ENCODE results near the gene SNURF. TPM values are rescaled to one million over a fixed set of nuclear protein-coding genes. Genes with fewer than 3 reads are reported as not detected.
A peak's percentile ranks its signal among the peaks of the same experiment; 100 is the strongest.

The SNURF gene
- total RNA-seq, 1 donor from 2014 or later: 12.3 TPM

DNA sequence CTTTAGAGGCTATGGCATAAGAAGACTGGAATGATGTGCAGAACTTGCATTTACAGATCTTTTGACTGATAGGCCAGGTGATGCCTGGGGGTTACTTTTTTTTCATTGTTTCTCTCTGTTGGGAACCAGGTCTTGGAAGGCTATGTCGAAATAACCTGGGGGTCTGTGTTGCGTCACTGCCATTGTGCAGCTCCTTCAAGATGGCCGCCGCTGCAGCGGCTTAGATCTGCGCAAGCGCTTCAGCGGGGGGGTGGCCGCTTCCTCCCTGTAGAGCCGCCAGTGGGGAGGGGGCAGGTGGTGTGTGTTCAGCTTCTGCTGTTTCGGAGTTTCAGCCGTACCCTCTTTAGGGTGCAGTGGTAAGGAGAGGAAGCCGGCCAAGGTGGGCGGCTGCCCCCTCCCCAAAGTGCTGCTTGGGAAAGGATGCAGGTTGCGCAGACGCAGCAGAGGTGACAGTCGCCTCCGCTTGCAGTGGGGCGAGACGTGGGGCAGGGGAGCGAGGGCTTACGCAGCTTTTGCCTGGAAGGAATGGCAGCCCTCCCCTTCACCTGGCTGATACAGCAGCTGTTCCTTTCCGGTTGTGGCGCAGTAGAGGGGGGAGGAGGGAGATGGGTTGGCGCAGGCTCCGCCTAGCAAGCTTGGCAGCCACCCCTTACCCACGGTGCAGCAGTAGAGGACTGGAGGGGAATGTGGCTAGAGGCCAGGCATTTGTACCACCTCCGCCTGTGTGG, 1.5 kb downstream of the SNURF start:
- peak; percentile 67 for DNase-seq (ENCODE audit: low spot score)
- Mint-ChIP-seq H3K27ac (ENCODE audit: unreplicated experiment) (peak overlapping the region; percentile 68), H3K27me3 (ENCODE audit: unreplicated experiment) (peaks cover 8% of the 10 kb centered on the region), H3K9me3 (ENCODE audit: unreplicated experiment) (no peaks in the 10 kb centered on the region), H3K4me3 (ENCODE audit: unreplicated experiment) (peak overlapping the region; percentile 87), H3K36me3 (ENCODE audit: low read depth, unreplicated experiment) (peaks cover 24% of the 10 kb centered on the region), H3K4me1 (ENCODE audit: unreplicated experiment) (peaks cover 12% of the 10 kb centered on the region)
- no peak for TF ChIP-seq CTCF (IDR thresholded peaks at IDR 0.05; ENCODE audit: unreplicated experiment)

GRCh38 chr15:24957691-24958090, 2.9 kb downstream of the SNURF start:
- H3K4me1 Mint-ChIP-seq (ENCODE audit: unreplicated experiment): peaks cover 5% of the 10 kb centered on the region
- peak overlapping the region; percentile 67 for H3K27ac Mint-ChIP-seq (ENCODE audit: unreplicated experiment)
- H3K36me3 Mint-ChIP-seq (ENCODE audit: low read depth, unreplicated experiment): peaks cover 24% of the 10 kb centered on the region
- no peaks in the 10 kb centered on the region for H3K9me3 Mint-ChIP-seq (ENCODE audit: unreplicated experiment)
- peak overlapping the region; percentile 35 for H3K4me3 Mint-ChIP-seq (ENCODE audit: unreplicated experiment)
- TF ChIP-seq CTCF (IDR thresholded peaks at IDR 0.05; ENCODE audit: unreplicated experiment): no peak
- no peak for DNase-seq (ENCODE audit: low spot score)
- H3K27me3 Mint-ChIP-seq (ENCODE audit: unreplicated experiment): peaks cover 8% of the 10 kb centered on the region

- H3K27me3 Mint-ChIP-seq (ENCODE audit: unreplicated experiment): no peaks in the 10 kb centered on the region
- no peak overlapping the region for H3K4me3 Mint-ChIP-seq (ENCODE audit: unreplicated experiment)
- H3K4me1 Mint-ChIP-seq (ENCODE audit: unreplicated experiment): peaks cover 2% of the 10 kb centered on the region
- H3K27ac Mint-ChIP-seq (ENCODE audit: unreplicated experiment): no peak overlapping the region
- peaks cover 5% of the 10 kb centered on the region for H3K9me3 Mint-ChIP-seq (ENCODE audit: unreplicated experiment)
- no peak for TF ChIP-seq CTCF (IDR thresholded peaks at IDR 0.05; ENCODE audit: unreplicated experiment)
- DNase-seq (ENCODE audit: low spot score): no peak
- peaks cover 17% of the 10 kb centered on the region for H3K36me3 Mint-ChIP-seq (ENCODE audit: low read depth, unreplicated experiment)
Measured at GRCh38 chr15:24961967-24962366, 7.2 kb downstream of the SNURF start.

- TF ChIP-seq CTCF (IDR thresholded peaks at IDR 0.05; ENCODE audit: unreplicated experiment): no peak
- Mint-ChIP-seq H3K4me3 (ENCODE audit: unreplicated experiment) (no peak overlapping the region), H3K27ac (ENCODE audit: unreplicated experiment) (no peak overlapping the region), H3K27me3 (ENCODE audit: unreplicated experiment) (no peaks in the 10 kb centered on the region), H3K9me3 (ENCODE audit: unreplicated experiment) (peaks cover 5% of the 10 kb centered on the region), H3K36me3 (ENCODE audit: low read depth, unreplicated experiment) (peaks cover 14% of the 10 kb centered on the region), H3K4me1 (ENCODE audit: unreplicated experiment) (peaks cover 2% of the 10 kb centered on the region)
- DNase-seq (ENCODE audit: low spot score): no peak
Measured at GRCh38 chr15:24962880-24963279, 8.1 kb downstream of the SNURF start.

GRCh38 chr15:24966364-24967103, 11.7 kb downstream of the SNURF start:
- Mint-ChIP-seq H3K9me3 (ENCODE audit: unreplicated experiment) (peaks cover 5% of the 10 kb centered on the region), H3K4me3 (ENCODE audit: unreplicated experiment) (no peak overlapping the region), H3K36me3 (ENCODE audit: low read depth, unreplicated experiment) (peaks cover 18% of the 10 kb centered on the region), H3K4me1 (ENCODE audit: unreplicated experiment) (peaks cover 2% of the 10 kb centered on the region), H3K27ac (ENCODE audit: unreplicated experiment) (no peak overlapping the region), H3K27me3 (ENCODE audit: unreplicated experiment) (no peaks in the 10 kb centered on the region)
- DNase-seq (ENCODE audit: low spot score): no peak
- no peak for TF ChIP-seq CTCF (IDR thresholded peaks at IDR 0.05; ENCODE audit: unreplicated experiment)
